Body of pancreas (tissue), 4 donors: Measurements from ENCODE around the gene KIRREL3.

Experiments used
- CTCF ChIP-seq, 7 experiments: fragments of 450-650 bp in 4 of 7; fragments of 200-600 bp in 3 of 7; sonication (generic) in 3 of 7; IDR thresholded peaks; one replicate each; pipeline ENCODE4 v1.5.1; 2016 to 2019; ENCODE audit warnings: antibody characterized with exemption in 7 of 7
- POLR2A ChIP-seq, 3 donors: fragments of 450-650 bp; IDR thresholded peaks; one replicate each; pipeline ENCODE4 v1.6.1; 2016; ENCODE audit warnings: antibody characterized with exemption in 3 of 3, mild to moderate bottlenecking in 2 of 3

- no peak for TF ChIP-seq CTCF (IDR thresholded peaks at IDR 0.05)
- no peak for TF ChIP-seq POLR2A (IDR thresholded peaks at IDR 0.05)
These were observed 182.8 kb downstream of the KIRREL3 start for GRCh38 chr11:126817523-126818450.
